Body of pancreas (tissue), 4 donors: Measurements from ENCODE around the gene DDX42. TPM values are rescaled to one million over a fixed set of nuclear protein-coding genes. Genes with fewer than 3 reads are reported as not detected.
"Not testable (repeated sequence)": the region's sequence is repeated elsewhere in the genome, so short reads cannot be mapped to it uniquely, and the experiment has no call there.

Source experiments
- ATAC-seq: fragments of 150-250 bp; one replicate; pipeline ENCODE4 v1.9.1; 2016
- DNase-seq, 4 donors: peaks; one replicate each; pipeline ENCODE4 v3.0.0-alpha.2; 2019
- H3K27ac ChIP-seq, 4 donors: fragments of 200-600 bp; sonication (generic); 1 replicate in 3 of 4; 2 replicates in 1 of 4; pipeline versions ENCODE4 v1.5.1 to v1.6.1; 2016 to 2019; ENCODE audit warnings: mild to moderate bottlenecking in 1 of 4, mixed read lengths in 1 of 4, moderate library complexity in 1 of 4
- H3K27me3 ChIP-seq, 2 donors: fragments of 200-600 bp; sonication (generic); one replicate each; pipeline ENCODE4 v1.6.0; 2016; ENCODE audit warnings: mild to moderate bottlenecking in 1 of 2
- H3K36me3 ChIP-seq, 2 donors: fragments of 200-600 bp; sonication (generic); replicated peaks in 1 of 2; 2 replicates each; pipeline ENCODE4 v1.5.1; 2016; ENCODE audit warnings: low read depth in 2 of 2; ENCODE audit not compliant: insufficient read depth in 1 of 2
- H3K4me1 ChIP-seq: fragments of 200-600 bp; sonication (generic); one replicate; pipeline ENCODE4 v1.6.0; 2016
- H3K4me3 ChIP-seq, 2 donors: fragments of 200-600 bp; sonication (generic); 1 replicate in 1 of 2; 2 replicates in 1 of 2; pipeline ENCODE4 v1.5.1; 2016 to 2019
- H3K9me3 ChIP-seq, 3 donors: fragments of 200-600 bp; sonication (generic); 1 replicate in 2 of 3; 2 replicates in 1 of 3; pipeline ENCODE4 v1.5.1; 2016
- POLR2A ChIP-seq, 3 donors: fragments of 450-650 bp; IDR thresholded peaks; one replicate each; pipeline ENCODE4 v1.6.1; 2016; ENCODE audit warnings: antibody characterized with exemption in 3 of 3, mild to moderate bottlenecking in 2 of 3
- whole genome bisulfite sequencing, 2 donors: methylation state at CpG; one replicate each; pipeline ENCODE4 v1.1.5; 2017; 5-methylcytosine and 5-hydroxymethylcytosine counted together
- intact Hi-C: fragments of 100-400 bp; cut with DNase I; formaldehyde crosslinking; loops from one replicate; pipeline ENCODE4 v1.15.1; 2023
- total RNA-seq, 2 donors: library from RNA; depleted of rRNA; stranded (reverse); fragments of >200 nt; gene quantifications; one replicate each; pipeline ENCODE4 v1.1.0, GENCODE V29; 2016
- TF ChIP-seq, protein P1 (sequence below), 7 experiments: fragments of 450-650 bp in 4 of 7; fragments of 200-600 bp in 3 of 7; sonication (generic) in 3 of 7; IDR thresholded peaks; one replicate each; pipeline ENCODE4 v1.5.1; 2016 to 2019; ENCODE audit warnings: antibody characterized with exemption in 7 of 7

The DDX42 gene
- total RNA-seq, 2 donors from 2014 or later, result 114 to 116 TPM

DNA sequence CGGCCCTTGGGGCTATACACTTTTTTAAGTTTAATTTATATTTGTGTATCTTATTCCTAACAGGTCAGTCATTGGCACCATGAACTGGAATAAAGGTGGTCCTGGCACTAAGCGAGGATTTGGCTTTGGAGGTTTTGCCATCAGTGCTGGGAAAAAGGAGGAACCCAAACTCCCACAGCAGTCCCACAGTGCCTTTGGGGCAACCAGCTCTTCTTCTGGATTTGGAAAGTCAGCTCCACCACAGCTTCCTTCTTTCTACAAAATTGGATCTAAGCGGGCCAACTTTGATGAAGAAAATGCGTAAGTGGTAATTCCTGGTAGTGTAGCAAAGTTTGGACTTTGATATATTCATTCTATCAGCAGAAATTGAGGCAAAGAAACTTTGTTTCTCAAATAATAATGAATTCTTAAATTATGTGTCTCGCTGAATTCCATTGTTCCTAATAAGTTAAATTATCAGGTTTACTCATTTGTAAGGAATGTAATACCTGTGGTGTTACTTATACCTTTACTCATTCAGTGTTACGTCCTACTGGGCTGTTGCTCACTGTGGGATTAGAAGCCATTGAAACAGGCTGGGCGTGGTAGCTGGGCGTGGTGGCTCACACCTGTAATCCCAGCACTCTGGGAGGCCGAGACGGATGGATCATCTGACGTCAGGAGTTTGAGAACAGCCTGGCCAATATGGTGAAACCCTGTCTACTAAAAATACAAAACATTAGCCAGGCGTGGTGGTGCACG is 13.2 kb downstream of the DDX42 start:
- intact Hi-C loops, result no loop called here
- Histone ChIP-seq H3K27ac (no peak overlapping the region), H3K9me3 (no peaks in the 10 kb centered on the region), H3K4me1 (peaks cover 1% of the 10 kb centered on the region), H3K27me3 (no peaks in the 10 kb centered on the region), H3K36me3 (peaks cover 0 to 25% of the 10 kb centered on the region in 2 donors), H3K4me3 (no peak overlapping the region)
- DNase-seq (no peak), ATAC-seq (no peak)
- TF ChIP-seq, protein P1, sequence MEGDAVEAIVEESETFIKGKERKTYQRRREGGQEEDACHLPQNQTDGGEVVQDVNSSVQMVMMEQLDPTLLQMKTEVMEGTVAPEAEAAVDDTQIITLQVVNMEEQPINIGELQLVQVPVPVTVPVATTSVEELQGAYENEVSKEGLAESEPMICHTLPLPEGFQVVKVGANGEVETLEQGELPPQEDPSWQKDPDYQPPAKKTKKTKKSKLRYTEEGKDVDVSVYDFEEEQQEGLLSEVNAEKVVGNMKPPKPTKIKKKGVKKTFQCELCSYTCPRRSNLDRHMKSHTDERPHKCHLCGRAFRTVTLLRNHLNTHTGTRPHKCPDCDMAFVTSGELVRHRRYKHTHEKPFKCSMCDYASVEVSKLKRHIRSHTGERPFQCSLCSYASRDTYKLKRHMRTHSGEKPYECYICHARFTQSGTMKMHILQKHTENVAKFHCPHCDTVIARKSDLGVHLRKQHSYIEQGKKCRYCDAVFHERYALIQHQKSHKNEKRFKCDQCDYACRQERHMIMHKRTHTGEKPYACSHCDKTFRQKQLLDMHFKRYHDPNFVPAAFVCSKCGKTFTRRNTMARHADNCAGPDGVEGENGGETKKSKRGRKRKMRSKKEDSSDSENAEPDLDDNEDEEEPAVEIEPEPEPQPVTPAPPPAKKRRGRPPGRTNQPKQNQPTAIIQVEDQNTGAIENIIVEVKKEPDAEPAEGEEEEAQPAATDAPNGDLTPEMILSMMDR (IDR thresholded peaks at IDR 0.05), result no peak
- TF ChIP-seq POLR2A (IDR thresholded peaks at IDR 0.05), result no peak
- 94 to 98% methylated on average over 13 of the region's 13 CpGs for WGBS, 2 donors

DNA sequence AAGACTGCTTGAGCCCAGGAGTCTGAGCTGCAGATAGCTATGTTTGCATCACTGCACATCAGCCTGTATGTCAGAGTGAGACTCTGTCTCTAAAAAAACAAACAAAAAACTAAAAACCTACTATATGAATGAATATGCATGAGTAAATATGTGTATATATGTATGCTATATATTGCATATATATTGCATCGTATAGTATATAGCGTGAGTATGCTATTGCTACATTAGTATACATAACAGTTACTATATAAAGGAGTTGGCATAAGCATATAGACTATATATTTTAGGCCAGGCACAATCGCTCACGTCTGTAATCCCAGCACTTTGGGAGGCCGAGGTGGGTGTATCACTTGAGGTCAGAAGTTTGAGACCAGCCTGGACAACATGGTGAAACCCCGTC is 16.1 kb downstream of the DDX42 start:
- Histone ChIP-seq H3K36me3 (peaks cover 8 to 38% of the 10 kb centered on the region in 2 donors), H3K4me3 (no peak overlapping the region), H3K4me1 (no peaks in the 10 kb centered on the region), H3K27ac (no peak overlapping the region), H3K9me3 (no peaks in the 10 kb centered on the region), H3K27me3 (no peaks in the 10 kb centered on the region)
- DNase-seq (no peak), ATAC-seq (no peak)
- TF ChIP-seq, protein P1 (IDR thresholded peaks at IDR 0.05), result no peak
- TF ChIP-seq POLR2A (IDR thresholded peaks at IDR 0.05), result no peak
- 83 to 94% methylated on average over 6 of the region's 6 CpGs for WGBS, 2 donors
- intact Hi-C loops, result no loop called here

DNA sequence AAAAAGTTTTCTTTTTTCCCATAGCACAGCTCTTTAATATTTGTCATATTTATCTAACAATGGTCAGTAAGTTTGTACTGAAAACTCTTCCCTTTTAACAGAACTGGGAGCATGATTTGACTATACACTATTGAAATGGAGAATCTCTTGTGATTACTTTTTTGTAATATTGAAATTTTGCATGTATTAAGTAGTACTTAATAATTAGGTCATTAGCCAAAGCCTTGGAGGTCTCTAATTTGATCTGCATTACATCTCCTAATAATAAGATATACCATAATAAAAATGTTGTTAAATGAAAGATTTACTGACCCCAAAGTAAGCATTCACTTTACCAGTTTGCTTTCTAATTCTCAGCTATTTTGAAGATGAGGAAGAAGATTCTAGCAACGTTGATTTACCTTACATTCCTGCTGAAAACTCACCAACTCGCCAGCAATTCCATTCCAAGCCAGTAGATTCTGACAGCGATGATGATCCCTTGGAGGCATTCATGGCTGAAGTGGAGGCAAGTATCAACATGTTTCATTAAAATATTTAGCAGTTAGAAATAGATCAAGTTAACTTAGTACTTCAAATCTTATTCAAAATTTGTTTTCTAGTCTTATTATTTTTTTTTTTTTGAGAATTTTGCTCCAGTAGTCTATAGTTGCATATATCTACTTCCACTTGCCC is 18.2 kb downstream of the DDX42 start:
- WGBS, 2 donors, result 81 to 82% methylated on average over 3 of the region's 3 CpGs
- H3K4me3 ChIP-seq, result no peak overlapping the region
- intact Hi-C loops, result no loop called here
- TF ChIP-seq, protein P1 (IDR thresholded peaks at IDR 0.05), result no peak
- no peak for TF ChIP-seq POLR2A (IDR thresholded peaks at IDR 0.05)
- no peaks in the 10 kb centered on the region for H3K4me1 ChIP-seq
- no peak for ATAC-seq
- peaks cover 13 to 41% of the 10 kb centered on the region in 2 donors for H3K36me3 ChIP-seq
- H3K9me3 ChIP-seq, result no peaks in the 10 kb centered on the region
- H3K27me3 ChIP-seq, result no peaks in the 10 kb centered on the region
- no peak overlapping the region for H3K27ac ChIP-seq
- no peak for DNase-seq

DNA sequence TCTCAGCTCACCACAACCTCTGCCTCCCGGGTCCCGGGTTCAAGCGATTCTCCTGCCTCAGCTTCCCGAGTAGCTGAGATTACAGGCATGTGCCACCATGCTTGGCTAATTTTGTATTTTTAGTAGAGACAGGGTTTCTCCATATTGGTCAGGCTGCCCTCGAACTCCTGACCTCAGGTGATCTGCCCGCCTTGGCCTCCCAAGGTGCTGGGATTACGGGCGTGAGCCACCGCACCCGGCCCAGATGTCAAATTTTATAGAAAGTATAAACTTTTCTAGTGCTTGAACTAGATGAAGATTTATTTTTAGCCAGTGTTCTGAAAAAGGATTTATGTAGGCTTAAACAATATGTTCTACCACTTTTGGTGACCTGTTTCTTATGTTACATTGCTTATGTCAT is 22.4 kb downstream of the DDX42 start:
- DNase-seq, intact Hi-C loops, ATAC-seq, H3K27me3 ChIP-seq, H3K4me3 ChIP-seq, H3K27ac ChIP-seq, H3K4me1 ChIP-seq, H3K9me3 ChIP-seq: not testable (repeated sequence)
- peaks cover 22 to 52% of the 10 kb centered on the region in 2 donors for H3K36me3 ChIP-seq
- 97 to 98% methylated on average over 8 to 10 of the region's 10 CpGs for WGBS, 2 donors

DNA sequence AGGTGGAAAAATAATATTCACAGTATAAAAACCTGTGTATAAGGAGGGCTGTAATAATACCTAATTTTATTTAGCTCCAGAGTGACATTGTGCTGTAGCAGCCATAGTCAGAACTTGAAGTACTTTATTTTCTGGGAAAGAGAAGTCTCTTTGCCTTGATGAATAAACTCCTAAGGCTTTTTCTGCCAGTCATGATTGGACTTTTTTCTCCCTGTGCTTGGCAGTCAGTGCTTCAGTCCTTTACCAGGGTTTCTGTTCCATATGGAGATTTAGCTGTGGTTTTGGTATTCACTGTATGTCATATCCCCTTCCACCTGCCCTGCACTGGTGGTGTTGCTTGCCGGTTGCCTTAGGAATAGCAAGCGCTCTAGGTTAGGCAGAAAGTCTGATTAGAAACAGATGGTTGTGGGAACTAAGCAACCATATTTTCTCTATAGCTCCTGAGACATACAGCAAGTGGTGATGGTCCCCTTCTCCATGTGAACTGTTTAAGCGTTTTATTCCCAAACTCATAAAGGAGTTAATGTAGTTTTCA is 24.7 kb downstream of the DDX42 start:
- Histone ChIP-seq H3K4me1 (no peaks in the 10 kb centered on the region), H3K27ac (no peak overlapping the region), H3K27me3 (no peaks in the 10 kb centered on the region), H3K36me3 (peaks cover 22 to 56% of the 10 kb centered on the region in 2 donors), H3K9me3 (no peaks in the 10 kb centered on the region), H3K4me3 (no peak overlapping the region)
- ATAC-seq, result no peak
- 80 to 92% methylated on average over 3 of the region's 3 CpGs for WGBS, 2 donors
- intact Hi-C loops, result no loop called here
- no peak for DNase-seq
- TF ChIP-seq POLR2A (IDR thresholded peaks at IDR 0.05), result no peak
- TF ChIP-seq, protein P1 (IDR thresholded peaks at IDR 0.05), result no peak
